SK-N-MC (cell line): ENCODE data around the gene RBM23.

Experiments
- EZH2 ChIP-seq: fragments of 200-600 bp; sonication (generic); IDR thresholded peaks from one replicate; pipeline ENCODE4 v1.6.1; 2017; ENCODE audit warnings: antibody characterized with exemption
- FOXP2 ChIP-seq: optimal IDR thresholded peaks from 2 replicates; pipeline ENCODE3; 2011; ENCODE audit warnings: mild to moderate bottlenecking, moderate library complexity; ENCODE audit not compliant: insufficient read depth; ENCODE audit errors: extremely low read length, control extremely low read depth
- POLR2AphosphoS5 ChIP-seq: IDR thresholded peaks from 2 replicates; pipeline ENCODE4 v1.6.1; 2012; ENCODE audit warnings: mild to moderate bottlenecking, low read depth, low read length, borderline replicate concordance

- TF ChIP-seq POLR2AphosphoS5 (no peak), EZH2 (no peak), FOXP2 (no peak)
Measured at GRCh38 chr14:22884738-22885523, 34.0 kb downstream of the RBM23 start.
